Stimulated activated CD4-positive, alpha-beta T cell treated with anti-CD3 and anti-CD28 coated beads, Interleukin-1b, Interleukin-23, amount 100 ng/mL, for 4 hours (primary cell): ENCODE results near the gene LEKR1.

Experiments
- DNase-seq, 2 donors: peaks; one replicate each; pipeline ENCODE4 v3.0.0-alpha.2; 2020; ENCODE audit warnings: low read depth in 2 of 2

Gene LEKR1

DNA sequence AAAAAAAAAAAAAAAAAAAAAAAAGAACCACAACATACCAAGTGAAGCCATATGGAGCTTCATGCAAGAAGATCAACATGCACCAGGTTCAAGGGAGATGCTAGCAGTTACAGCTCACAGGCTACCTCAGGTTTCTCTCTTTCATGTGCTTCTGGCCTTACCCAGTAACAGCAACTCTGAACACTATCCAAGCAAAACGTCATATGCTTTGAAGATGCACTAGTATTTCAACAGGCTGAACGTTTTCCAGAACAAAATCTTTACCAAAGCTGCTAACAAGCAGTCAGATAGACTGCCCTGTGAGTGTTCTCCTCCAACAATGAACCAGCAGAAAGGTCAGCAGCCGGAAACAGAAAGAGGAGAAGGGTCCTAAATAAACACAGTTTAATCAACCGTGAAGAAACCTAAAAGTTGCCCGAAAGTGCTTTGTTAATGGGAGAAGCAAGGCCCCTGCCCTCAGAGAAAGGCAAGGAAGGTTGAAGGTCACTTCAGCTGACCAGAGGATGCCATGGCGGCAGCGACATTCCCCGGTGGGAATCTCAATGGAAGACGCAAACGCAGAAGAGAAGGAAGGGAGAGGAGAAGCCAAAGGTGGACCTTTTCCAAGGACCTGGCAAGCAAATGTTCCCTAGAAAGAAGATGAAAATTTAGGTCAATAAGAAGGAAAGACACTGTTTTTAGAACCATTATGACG lies 253.7 kb downstream of the LEKR1 start:
- DNase-seq, result no peak

DNA sequence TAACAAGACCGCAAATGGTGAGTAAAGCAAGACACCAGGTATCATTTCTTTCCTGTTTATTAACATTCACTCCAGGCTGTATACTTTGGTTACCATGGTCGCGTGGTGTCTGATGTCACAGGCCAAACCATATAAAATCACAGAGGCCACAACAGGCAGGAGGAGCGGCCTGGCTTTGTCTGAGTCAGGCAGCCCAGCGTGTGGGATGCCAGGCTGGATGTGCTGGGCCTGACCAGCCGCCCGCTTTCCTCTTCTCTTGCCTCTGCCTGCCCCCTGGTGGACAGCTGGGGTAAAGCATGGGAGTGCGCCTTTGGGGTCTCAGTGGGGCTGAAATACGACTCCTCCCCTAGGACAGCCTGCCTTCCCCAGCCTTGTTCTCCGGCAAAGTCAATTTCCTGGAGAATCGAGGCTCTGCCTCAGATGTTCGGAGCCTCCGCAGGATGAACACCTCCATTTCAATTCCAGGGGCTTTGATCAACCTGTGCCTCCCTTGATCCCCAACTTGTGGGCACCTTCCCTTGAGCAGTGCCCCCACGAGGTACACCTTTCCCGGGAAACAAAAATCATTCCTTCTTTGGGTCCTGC lies 255.6 kb downstream of the LEKR1 start:
- DNase-seq, result peak; percentile 80 to 83

DNA sequence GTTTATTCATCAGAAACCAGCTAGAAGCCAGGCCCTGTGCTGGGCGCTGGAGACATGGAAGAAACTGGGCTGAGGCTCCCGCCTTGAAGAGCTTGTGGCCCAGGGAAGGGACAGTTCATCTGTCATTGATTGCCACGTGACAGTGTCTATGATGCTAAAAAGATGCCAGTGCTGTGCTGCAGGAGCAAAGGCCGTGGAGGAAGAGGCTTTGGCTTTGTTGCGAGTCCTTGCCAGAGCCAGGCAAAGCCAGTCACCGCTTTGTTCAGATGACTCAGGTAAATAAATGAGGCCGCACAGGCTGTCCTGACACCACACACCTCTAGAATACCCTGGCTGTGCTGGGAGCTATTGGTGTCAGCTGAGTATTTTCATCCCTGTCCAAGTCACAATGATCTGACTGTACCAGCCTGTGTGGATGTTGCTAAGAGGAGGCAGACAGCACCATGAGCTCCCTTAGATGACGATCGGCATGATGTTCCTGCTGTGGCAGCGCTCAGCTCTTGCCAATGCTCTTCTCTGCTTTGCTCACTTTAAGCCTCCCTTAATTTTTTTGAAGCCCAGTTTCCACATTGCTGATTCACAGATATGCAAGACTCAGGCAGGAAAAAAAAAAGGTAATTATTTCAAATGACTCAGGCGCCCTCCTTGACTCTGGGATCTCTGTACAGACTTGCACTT lies 256.3 kb downstream of the LEKR1 start:
- DNase-seq, result no peak

DNA sequence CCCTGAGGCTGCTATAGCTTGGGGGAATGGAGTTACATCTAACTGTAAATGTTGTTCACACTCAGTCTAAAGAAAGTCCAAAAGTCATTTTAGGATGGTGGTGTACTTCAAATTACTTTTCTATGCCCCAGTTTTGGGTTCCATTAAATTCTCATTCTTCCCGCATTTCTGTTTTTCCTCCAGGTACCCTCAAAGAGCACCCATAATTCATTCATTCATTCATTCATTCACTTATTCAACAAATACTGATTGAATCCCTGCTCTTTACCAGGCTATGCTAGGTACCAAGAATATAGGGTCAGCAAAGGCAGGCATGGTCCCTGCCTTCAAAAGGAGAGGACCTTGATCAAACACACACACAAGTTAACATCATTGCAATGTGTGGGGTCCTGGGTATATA lies 257.7 kb downstream of the LEKR1 start:
- no peak for DNase-seq

DNA sequence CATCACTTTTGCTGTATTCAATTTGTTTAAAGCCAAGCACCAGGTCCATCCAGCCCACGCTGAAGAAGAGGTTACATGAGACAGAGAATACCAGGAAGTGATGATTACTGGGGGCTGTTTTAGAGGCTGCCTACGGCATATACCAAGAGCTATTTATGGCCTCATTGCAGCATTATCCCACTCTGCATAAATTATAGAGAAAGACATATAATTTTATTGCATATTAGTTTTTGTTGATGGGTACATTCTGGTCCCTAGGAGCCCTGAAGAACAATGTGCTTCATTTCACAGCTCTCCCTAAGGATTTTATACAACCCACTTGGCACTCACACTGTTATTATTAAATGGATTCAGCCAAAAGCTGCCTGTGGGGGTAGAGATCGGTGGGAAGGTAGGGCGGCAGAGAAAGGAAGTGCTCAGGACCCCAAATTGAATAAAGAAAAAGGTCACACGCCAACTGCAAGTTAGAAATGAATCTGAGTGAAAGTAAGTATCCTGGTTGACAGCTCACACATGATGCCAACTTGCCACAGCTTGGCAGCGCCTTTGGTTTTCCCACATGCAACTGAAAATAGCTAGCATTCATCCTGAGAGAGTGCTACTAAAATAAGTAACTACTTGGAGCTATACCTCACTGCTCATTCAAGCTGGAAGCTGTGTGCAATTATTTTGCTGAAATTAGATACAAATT lies 260.1 kb downstream of the LEKR1 start:
- DNase-seq, result no peak

DNA sequence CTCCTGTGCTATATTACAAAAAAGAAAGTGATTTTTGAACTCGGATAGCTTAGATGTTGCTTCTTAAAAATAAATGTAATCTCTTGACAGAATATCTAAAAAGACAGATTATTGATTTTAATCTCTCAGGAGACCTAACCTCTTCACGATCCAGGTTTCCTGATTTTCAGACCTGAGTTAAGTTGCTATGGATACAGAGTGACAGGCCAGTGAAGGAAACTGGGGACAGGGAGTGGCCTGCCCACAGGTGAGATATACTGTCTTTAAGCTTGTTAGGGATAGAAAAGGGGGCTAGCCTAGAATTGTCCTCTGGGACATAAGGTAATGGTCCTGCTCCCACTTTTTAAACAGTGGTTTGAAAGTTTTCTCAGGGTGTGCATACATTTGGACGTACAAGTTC lies 260.6 kb downstream of the LEKR1 start:
- DNase-seq, result no peak

DNA sequence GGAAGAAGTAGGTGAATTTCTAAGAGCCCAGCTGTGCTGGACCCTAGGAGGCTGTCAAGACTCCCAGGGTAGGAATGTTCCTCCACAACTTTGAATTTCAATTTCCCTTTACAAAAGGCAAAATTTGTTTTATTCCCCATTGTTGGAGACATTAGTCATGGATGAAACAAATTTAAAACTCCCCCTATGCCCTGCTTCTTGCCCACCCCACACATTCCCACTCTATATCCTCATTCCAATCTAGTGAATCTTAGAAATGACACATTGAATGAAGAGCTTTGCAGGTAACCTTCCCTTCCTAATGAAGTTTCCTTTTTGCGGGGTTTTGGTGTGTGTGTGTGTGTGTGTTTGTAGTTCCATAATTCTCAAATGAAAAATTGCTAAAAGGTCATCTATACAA lies 261.2 kb downstream of the LEKR1 start:
- no peak for DNase-seq

DNA sequence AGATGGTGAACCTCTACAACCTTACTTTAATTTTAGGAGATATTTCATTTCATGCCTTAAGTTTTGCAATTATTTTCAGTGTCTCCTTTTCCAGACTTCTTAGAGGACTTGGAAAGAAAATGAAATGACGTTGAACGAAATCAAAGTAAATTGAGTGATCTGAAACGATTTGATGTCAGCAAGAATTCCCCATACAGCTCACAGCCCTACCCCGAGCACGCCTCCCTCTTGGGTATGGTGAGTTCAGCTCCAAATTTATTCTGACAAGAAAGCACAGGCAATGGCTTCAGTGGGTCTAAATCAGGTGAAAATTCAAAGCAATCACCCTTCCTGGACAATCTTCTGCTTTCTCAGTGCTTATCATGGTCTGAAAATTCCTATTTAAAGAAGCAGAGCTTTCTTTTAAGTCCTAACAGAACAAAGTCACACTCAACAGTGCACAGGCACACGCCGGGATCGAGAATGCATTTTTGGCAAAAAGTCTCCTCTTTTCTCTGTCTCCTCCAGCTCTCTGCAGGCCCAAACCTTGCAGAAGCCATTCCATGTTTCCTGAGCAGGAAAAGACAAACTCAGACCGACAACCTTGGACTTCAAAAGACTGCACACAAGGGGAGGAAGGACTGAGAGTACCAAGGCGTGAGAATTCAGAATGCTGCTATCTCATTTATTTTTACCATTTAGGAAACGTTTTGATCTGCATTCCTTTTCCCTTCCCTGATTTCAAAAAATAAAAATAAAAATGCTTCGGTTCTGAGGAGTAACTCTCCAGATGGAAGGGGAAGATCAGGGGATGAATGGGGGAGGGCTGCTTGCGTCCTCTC lies 261.8 kb downstream of the LEKR1 start:
- no peak for DNase-seq

DNA sequence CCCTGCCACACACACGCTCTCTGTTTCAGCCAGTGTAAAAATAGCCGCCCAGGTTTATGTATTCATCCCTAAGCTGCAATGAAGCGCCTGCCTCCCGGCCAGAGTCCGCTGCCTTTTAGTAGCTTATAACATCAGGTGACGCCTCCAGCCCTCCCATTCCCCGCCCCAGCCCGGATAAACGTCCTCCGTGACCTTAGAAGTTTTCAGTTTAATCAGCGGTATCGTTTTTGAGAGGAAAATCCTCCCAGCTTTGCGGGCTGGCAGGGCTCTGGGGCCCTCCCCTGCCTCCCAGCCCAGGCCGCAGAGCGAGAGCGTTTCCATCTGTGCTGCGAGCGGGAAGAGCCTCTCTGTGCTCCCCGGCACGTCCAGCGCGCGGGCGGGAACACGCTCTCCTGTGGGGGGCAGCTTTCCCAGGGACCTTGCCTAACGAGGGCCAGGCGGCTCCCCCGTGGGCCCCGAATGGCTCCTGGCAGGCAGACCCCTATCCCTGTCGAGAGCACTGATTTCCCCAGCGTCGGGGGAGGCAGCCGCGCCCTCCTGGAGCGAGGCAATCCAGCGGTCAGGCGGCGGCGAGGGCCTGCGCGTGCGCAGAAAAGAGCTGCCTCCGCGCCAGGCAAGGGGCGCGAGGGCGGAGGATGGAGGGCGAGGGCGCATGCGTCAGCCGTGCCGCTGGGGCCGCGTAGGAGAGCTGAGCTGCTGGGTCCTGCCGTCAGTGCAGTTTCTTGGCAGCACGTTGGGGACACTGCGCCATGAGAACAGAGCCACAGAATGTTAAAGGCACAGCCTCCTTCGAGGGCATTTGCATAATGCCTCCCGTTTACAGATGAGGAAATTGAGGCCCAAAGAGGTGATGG lies 262.7 kb downstream of the LEKR1 start:
- DNase-seq, result peak; percentile 88 to 93

DNA sequence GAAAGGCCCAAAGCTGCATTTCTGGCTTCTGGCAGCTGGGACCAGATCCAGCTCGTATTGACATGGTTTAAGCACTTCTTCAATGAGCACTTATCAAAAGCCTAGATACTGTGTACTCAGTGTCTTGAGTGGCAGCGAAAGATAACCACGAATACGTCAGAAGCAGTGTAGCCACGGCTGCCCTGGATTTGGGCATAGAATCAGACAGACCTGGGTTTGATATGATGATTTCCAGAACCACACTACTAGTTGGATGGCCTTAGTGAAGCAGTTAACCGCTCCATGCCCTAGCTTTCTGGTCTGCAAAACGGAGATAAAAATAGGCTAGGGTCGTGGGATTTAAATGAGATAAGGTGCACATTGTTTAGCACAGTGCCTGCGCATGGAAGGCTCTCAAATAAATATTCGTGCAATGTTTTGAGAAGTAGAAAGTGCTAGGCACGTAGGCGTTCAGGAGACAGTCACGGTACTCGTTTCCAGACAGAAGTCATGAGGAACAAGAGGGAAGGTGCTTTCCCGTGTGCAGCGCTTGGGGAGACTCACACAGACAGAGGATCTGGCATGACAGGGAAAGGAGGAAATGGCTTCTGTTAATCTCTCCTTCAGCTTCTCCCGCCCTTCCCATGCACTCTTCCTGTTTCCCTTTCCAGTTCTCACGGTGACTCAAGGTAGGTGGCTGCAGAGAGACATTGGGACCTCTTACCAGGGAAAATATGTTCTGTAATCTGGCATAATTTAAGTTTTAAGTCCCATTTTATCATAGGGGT lies 263.5 kb downstream of the LEKR1 start:
- no peak for DNase-seq

DNA sequence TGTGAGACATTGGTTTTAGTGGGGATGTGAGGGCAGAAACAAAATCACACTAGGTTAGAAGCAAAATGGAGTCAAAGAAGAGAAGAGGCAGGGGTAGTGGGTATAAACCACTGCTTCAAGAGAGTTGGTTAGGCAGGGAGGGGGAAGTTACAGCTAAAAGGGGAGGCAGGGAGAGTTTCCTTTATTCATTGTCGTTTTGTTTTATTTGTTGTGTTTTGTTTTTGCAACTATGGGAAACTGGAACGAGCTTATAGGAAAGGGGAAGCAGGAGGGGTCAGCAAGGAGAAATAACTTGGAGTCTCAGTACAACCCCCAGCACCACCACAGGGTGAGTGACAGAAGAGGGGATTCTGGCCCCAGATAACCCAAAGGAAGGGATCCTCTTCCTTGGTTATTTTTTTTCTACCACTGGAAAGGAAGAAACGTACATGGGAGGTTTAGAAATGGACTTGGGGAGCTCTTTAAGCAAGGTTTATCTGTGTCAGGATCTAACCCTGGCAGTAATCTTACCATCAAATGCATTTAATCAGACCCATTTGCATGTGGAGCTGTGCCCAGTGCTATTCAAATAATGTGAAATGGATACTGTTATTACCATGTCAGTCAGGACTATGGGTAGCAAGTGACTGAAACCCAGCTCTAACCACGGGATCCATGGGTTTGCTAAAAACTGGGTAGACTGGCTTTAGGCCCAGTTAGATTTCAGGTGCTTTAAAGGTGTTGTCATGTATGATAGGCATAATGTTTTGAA lies 265.1 kb downstream of the LEKR1 start:
- DNase-seq, result no peak

DNA sequence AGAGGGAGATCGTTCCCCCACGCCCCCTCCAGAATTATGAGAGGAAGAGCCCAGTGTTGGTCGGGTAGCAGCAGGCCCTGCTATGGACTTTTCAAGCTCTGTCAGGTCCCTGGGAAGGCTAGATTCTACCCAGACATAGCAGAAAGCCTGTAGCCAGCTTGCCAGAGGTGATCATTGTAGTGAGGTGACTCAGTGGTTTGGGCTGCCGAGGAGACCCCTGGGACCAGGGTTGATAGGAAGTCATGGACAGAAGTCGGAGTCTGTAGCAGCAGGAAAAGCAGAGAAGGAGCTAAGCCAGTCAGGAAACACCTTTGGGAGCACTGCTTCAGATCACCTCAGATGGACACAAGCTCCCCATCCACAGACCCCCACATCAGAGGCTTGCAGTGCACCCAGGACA lies 266.1 kb downstream of the LEKR1 start:
- DNase-seq, result no peak

DNA sequence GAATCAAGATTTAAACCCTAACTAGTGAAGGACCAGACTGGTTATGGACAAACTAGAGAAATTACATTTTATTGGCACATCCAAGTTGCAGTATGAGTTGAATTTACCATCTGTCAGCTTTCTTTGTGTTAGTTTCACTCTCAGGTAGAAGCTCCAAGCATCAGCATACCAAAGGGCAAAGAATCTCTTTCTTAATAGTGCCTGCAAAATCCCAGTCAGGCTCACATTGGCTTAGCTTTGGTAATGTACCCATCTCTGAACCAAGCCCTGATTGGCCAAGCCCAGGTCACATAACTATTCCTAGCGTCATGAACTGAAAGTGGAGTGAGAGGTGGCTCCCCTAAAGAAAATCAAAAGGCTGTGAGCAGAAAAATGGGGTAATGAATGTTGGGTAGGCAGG lies 266.9 kb downstream of the LEKR1 start:
- no peak for DNase-seq

DNA sequence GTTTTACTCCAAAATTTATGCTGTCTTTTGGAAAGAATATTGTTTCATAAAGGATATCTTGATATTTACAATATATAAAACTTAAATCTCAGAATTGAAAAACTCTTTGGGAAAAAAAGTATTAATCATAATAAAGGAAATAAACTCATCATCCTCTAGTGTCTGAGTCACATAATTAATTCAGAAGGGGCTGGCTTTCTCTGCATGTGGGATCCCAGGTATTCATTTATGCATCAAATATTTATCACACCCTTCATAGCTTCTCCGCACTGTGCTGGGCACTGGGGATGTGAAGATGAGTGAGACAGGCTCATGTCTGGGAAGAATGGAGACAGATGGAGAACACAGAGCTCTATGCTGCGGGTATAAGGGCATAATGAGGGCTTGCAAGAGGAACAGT lies 268.1 kb downstream of the LEKR1 start:
- DNase-seq, result no peak

DNA sequence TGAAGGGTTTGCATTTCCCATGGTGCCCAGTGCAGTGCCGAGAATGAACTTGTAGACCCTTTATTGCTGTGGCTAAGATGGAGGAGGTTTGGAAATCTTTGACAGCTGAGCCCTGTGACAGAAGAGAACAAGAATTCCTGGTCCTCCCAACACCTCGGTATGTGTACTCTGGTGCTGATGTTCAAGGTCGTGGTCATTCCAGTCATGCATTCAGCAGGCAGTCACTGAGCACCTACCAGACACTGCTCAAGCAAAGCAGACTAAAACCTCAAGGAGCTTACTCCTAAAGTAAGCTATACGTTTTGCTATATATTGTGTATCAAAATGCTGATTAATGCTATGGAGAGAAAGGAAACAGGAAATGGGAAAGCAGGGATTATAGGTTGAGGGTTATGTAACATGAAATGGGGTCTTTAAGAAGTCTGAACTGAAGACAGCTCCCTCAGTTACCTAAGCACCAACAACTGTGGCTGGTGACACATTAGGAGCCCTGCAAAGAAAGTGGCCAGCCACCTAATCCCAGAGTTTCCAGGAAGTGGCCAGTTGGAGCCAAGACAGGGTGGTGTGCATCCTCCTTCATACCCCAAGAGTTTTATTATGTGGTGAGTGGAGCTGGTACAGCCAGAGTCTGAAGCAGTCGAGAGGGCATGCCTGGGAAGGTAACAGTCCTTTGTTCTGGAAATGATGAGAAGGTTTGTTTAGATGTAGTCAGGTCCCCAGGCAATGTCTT lies 268.8 kb downstream of the LEKR1 start:
- DNase-seq, result no peak
